HepG2 (cell line): ENCODE measurements around the gene PPCDC. TPM values are rescaled to one million over a fixed set of nuclear protein-coding genes. Genes with fewer than 3 reads are reported as not detected.

Experiments
- CBX5 ChIP-seq: sonication (generic); formaldehyde crosslinking; IDR thresholded peaks from 2 replicates; pipeline ENCODE4 v1.4.0; 2020; ENCODE audit warnings: missing genetic modification reagents, borderline replicate concordance
- EP300 ChIP-seq, 3 experiments: sonication (generic) in 1 of 3; formaldehyde crosslinking in 1 of 3; IDR thresholded peaks; 2 replicates each; pipeline versions ENCODE4 v1.5.1 to v1.6.1; 2011 to 2020; ENCODE audit warnings: low read depth in 2 of 3, low read length in 2 of 3, borderline replicate concordance in 1 of 3, improper control_type of control experiment in 1 of 3, mild to moderate bottlenecking in 1 of 3, missing genetic modification reagents in 1 of 3, moderate library complexity in 1 of 3
- HDAC1 ChIP-seq: sonication (generic); formaldehyde crosslinking; IDR thresholded peaks from 2 replicates; pipeline ENCODE4 v1.5.1; 2020; ENCODE audit warnings: mild to moderate bottlenecking, missing genetic modification reagents
- HNF4A ChIP-seq: sonication (generic); formaldehyde crosslinking; IDR thresholded peaks from 2 replicates; pipeline ENCODE4 v1.4.0; 2020; ENCODE audit warnings: missing genetic modification reagents
- MIXL1 ChIP-seq: IDR thresholded peaks from 2 replicates; pipeline ENCODE4 v1.6.1; 2016
- NFIB ChIP-seq: sonication (generic); formaldehyde crosslinking; IDR thresholded peaks from 2 replicates; pipeline ENCODE4 v1.9.0; 2021; ENCODE audit warnings: missing genetic modification reagents, mild to moderate bottlenecking, borderline replicate concordance
- POLR2AphosphoS5 ChIP-seq: IDR thresholded peaks from 2 replicates; pipeline ENCODE4 v1.6.1; 2012; ENCODE audit warnings: low read depth, low read length
- SOX5 ChIP-seq: IDR thresholded peaks from 2 replicates; pipeline ENCODE4 v1.6.1; 2016; ENCODE audit warnings: borderline replicate concordance
- YY1 ChIP-seq: IDR thresholded peaks from 2 replicates; pipeline ENCODE4 v1.6.1; 2011; ENCODE audit warnings: low read length, low read depth, moderate library complexity, mild to moderate bottlenecking; ENCODE audit not compliant: insufficient read depth, insufficient replicate concordance
- ZBTB4 ChIP-seq: sonication (generic); formaldehyde crosslinking; IDR thresholded peaks from 2 replicates; pipeline ENCODE4 v1.4.0; 2020; ENCODE audit warnings: missing genetic modification reagents, mild to moderate bottlenecking, borderline replicate concordance
- ZFP36L1 ChIP-seq: sonication (generic); formaldehyde crosslinking; IDR thresholded peaks from 2 replicates; pipeline ENCODE4 v1.8.0; 2022; ENCODE audit warnings: mild to moderate bottlenecking, missing genetic modification reagents, moderate library complexity
- ZNF292 ChIP-seq: sonication (generic); formaldehyde crosslinking; IDR thresholded peaks from 2 replicates; pipeline ENCODE4 v1.8.1; 2022; ENCODE audit warnings: mild to moderate bottlenecking, low read depth, missing genetic modification reagents, borderline replicate concordance
- ZNF446 ChIP-seq: sonication (generic); formaldehyde crosslinking; IDR thresholded peaks from 2 replicates; pipeline ENCODE4 v1.5.0; 2020; ENCODE audit warnings: mild to moderate bottlenecking, missing genetic modification reagents
- polyA plus RNA-seq, 8 experiments: library from polyadenylated mRNA; depleted of rRNA in 3 of 8; stranded (reverse) in 7 of 8; unstranded in 1 of 8; fragments of >200 nt; fragmentation: Illumina TruSeq in 4 of 8; extraction: Trizol in 4 of 8; gene quantifications; 2 replicates each; pipeline versions ENCODE4 v1.2.1 to v1.2.3, GENCODE V29; 2011 to 2016; ENCODE audit warnings: low read depth in 4 of 8, missing spikeins in 1 of 8, mixed read lengths in 1 of 8; ENCODE audit not compliant: insufficient read depth in 1 of 8
- total RNA-seq, 5 experiments: library from RNA; depleted of rRNA; stranded (reverse); fragments of >200 nt; fragmentation: Illumina TruSeq; extraction: Trizol; gene quantifications; 2 replicates each; pipeline ENCODE4 v1.2.3, GENCODE V29; 2016; ENCODE audit warnings: low read depth in 1 of 5
- TF ChIP-seq, protein P1 (sequence below): sonication (generic); formaldehyde crosslinking; IDR thresholded peaks from 2 replicates; pipeline ENCODE4 v1.5.1; 2020; ENCODE audit warnings: mild to moderate bottlenecking, missing genetic modification reagents, moderate library complexity
- TF ChIP-seq, protein P2 (sequence below): sonication (generic); formaldehyde crosslinking; IDR thresholded peaks from 2 replicates; pipeline ENCODE4 v1.9.0; 2021; ENCODE audit warnings: missing genetic modification reagents, borderline replicate concordance
- TF ChIP-seq, protein P3 (sequence below): sonication (generic); formaldehyde crosslinking; IDR thresholded peaks from 2 replicates; pipeline ENCODE4 v1.5.0; 2020; ENCODE audit warnings: missing genetic modification reagents, mild to moderate bottlenecking, borderline replicate concordance

Gene PPCDC
- total and polyA plus RNA-seq, 2 of the 13 experiments (the other 11 are each of a cell fraction or from before 2014, with no cell fraction given) = 12.3 to 12.8 TPM

- TF ChIP-seq ZBTB4 (CRISPR knock-in tag) (no peak), SOX5 (peak; percentile 46; the same call in 1 of the 2 replicates), CBX5 (0 out of 2 replicates have a peak, but pooled peaks have one; percentile 56), HDAC1 (peak; percentile 74), MIXL1 (CRISPR knock-in tag) (peak; percentile 48; the same call in 1 of the 2 replicates), ZFP36L1 (CRISPR knock-in tag) (peak; percentile 86), POLR2AphosphoS5 (0 out of 2 replicates have a peak, but pooled peaks have one; percentile 49), NFIB (no peak), ZNF292 (CRISPR knock-in tag) (no peak), EP300 (IDR thresholded peaks at IDR 0.05; ENCODE audit: low read depth in 2 of 2, low read length in 2 of 2) (peak; percentile 18 to 27; a peak in 1 of 4 replicates), EP300 (CRISPR knock-in tag; IDR thresholded peaks at IDR 0.05; ENCODE audit: borderline replicate concordance) (no peak), YY1 (peak; percentile 60), HNF4A (CRISPR knock-in tag) (no peak), ZNF446 (CRISPR knock-in tag) (0 out of 2 replicates have a peak, but pooled peaks have one; percentile 69)
- TF ChIP-seq, protein P1, sequence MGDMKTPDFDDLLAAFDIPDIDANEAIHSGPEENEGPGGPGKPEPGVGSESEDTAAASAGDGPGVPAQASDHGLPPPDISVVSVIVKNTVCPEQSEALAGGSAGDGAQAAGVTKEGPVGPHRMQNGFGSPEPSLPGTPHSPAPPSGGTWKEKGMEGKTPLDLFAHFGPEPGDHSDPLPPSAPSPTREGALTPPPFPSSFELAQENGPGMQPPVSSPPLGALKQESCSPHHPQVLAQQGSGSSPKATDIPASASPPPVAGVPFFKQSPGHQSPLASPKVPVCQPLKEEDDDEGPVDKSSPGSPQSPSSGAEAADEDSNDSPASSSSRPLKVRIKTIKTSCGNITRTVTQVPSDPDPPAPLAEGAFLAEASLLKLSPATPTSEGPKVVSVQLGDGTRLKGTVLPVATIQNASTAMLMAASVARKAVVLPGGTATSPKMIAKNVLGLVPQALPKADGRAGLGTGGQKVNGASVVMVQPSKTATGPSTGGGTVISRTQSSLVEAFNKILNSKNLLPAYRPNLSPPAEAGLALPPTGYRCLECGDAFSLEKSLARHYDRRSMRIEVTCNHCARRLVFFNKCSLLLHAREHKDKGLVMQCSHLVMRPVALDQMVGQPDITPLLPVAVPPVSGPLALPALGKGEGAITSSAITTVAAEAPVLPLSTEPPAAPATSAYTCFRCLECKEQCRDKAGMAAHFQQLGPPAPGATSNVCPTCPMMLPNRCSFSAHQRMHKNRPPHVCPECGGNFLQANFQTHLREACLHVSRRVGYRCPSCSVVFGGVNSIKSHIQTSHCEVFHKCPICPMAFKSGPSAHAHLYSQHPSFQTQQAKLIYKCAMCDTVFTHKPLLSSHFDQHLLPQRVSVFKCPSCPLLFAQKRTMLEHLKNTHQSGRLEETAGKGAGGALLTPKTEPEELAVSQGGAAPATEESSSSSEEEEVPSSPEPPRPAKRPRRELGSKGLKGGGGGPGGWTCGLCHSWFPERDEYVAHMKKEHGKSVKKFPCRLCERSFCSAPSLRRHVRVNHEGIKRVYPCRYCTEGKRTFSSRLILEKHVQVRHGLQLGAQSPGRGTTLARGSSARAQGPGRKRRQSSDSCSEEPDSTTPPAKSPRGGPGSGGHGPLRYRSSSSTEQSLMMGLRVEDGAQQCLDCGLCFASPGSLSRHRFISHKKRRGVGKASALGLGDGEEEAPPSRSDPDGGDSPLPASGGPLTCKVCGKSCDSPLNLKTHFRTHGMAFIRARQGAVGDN (CRISPR knock-in tag) = no peak
- TF ChIP-seq, protein P2, sequence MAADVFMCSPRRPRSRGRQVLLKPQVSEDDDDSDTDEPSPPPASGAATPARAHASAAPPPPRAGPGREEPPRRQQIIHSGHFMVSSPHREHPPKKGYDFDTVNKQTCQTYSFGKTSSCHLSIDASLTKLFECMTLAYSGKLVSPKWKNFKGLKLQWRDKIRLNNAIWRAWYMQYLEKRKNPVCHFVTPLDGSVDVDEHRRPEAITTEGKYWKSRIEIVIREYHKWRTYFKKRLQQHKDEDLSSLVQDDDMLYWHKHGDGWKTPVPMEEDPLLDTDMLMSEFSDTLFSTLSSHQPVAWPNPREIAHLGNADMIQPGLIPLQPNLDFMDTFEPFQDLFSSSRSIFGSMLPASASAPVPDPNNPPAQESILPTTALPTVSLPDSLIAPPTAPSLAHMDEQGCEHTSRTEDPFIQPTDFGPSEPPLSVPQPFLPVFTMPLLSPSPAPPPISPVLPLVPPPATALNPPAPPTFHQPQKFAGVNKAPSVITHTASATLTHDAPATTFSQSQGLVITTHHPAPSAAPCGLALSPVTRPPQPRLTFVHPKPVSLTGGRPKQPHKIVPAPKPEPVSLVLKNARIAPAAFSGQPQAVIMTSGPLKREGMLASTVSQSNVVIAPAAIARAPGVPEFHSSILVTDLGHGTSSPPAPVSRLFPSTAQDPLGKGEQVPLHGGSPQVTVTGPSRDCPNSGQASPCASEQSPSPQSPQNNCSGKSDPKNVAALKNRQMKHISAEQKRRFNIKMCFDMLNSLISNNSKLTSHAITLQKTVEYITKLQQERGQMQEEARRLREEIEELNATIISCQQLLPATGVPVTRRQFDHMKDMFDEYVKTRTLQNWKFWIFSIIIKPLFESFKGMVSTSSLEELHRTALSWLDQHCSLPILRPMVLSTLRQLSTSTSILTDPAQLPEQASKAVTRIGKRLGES (CRISPR knock-in tag) = peak; percentile 78; the same call in 1 of the 2 replicates
- TF ChIP-seq, protein P3, sequence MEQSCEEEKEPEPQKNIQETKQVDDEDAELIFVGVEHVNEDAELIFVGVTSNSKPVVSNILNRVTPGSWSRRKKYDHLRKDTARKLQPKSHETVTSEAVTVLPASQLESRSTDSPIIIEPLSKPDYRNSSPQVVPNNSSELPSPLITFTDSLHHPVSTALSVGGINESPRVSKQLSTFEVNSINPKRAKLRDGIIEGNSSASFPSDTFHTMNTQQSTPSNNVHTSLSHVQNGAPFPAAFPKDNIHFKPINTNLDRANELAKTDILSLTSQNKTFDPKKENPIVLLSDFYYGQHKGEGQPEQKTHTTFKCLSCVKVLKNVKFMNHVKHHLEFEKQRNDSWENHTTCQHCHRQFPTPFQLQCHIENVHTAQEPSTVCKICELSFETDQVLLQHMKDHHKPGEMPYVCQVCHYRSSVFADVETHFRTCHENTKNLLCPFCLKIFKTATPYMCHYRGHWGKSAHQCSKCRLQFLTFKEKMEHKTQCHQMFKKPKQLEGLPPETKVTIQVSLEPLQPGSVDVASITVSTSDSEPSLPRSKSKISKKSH (CRISPR knock-in tag) = peak; percentile 38; the same call in 1 of the 2 replicates
Observed at GRCh38 chr15:74995182-74995778, 28.1 kb upstream of the PPCDC start, which contains the start of gene SCAMP5 (continued).
